Body of pancreas (tissue), 4 donors: ENCODE data around the gene GRK6. TPM values are rescaled to one million over a fixed set of nuclear protein-coding genes. Genes with fewer than 3 reads are reported as not detected.

Source experiments
- ATAC-seq: fragments of 150-250 bp; one replicate; pipeline ENCODE4 v1.9.1; 2016
- DNase-seq, 4 donors: peaks; one replicate each; pipeline ENCODE4 v3.0.0-alpha.2; 2019
- H3K27ac ChIP-seq, 4 donors: fragments of 200-600 bp; sonication (generic); 1 replicate in 3 of 4; 2 replicates in 1 of 4; pipeline versions ENCODE4 v1.5.1 to v1.6.1; 2016 to 2019; ENCODE audit warnings: mild to moderate bottlenecking in 1 of 4, mixed read lengths in 1 of 4, moderate library complexity in 1 of 4
- H3K27me3 ChIP-seq, 2 donors: fragments of 200-600 bp; sonication (generic); one replicate each; pipeline ENCODE4 v1.6.0; 2016; ENCODE audit warnings: mild to moderate bottlenecking in 1 of 2
- H3K36me3 ChIP-seq, 2 donors: fragments of 200-600 bp; sonication (generic); replicated peaks in 1 of 2; 2 replicates each; pipeline ENCODE4 v1.5.1; 2016; ENCODE audit warnings: low read depth in 2 of 2; ENCODE audit not compliant: insufficient read depth in 1 of 2
- H3K4me1 ChIP-seq: fragments of 200-600 bp; sonication (generic); one replicate; pipeline ENCODE4 v1.6.0; 2016
- H3K4me3 ChIP-seq, 2 donors: fragments of 200-600 bp; sonication (generic); 1 replicate in 1 of 2; 2 replicates in 1 of 2; pipeline ENCODE4 v1.5.1; 2016 to 2019
- H3K9me3 ChIP-seq, 3 donors: fragments of 200-600 bp; sonication (generic); 1 replicate in 2 of 3; 2 replicates in 1 of 3; pipeline ENCODE4 v1.5.1; 2016
- CTCF ChIP-seq, 7 experiments: fragments of 450-650 bp in 4 of 7; fragments of 200-600 bp in 3 of 7; sonication (generic) in 3 of 7; IDR thresholded peaks; one replicate each; pipeline ENCODE4 v1.5.1; 2016 to 2019; ENCODE audit warnings: antibody characterized with exemption in 7 of 7
- POLR2A ChIP-seq, 3 donors: fragments of 450-650 bp; IDR thresholded peaks; one replicate each; pipeline ENCODE4 v1.6.1; 2016; ENCODE audit warnings: antibody characterized with exemption in 3 of 3, mild to moderate bottlenecking in 2 of 3
- WGBS, 2 donors: methylation state at CpG; one replicate each; pipeline ENCODE4 v1.1.5; 2017; 5-methylcytosine and 5-hydroxymethylcytosine counted together
- intact Hi-C: fragments of 100-400 bp; cut with DNase I; formaldehyde crosslinking; loops from one replicate; pipeline ENCODE4 v1.15.1; 2023
- total RNA-seq, 2 donors: library from RNA; depleted of rRNA; stranded (reverse); fragments of >200 nt; gene quantifications; one replicate each; pipeline ENCODE4 v1.1.0, GENCODE V29; 2016

GRK6 gene
- total RNA-seq, 2 donors from 2014 or later, result 13.7 to 20.8 TPM

DNA sequence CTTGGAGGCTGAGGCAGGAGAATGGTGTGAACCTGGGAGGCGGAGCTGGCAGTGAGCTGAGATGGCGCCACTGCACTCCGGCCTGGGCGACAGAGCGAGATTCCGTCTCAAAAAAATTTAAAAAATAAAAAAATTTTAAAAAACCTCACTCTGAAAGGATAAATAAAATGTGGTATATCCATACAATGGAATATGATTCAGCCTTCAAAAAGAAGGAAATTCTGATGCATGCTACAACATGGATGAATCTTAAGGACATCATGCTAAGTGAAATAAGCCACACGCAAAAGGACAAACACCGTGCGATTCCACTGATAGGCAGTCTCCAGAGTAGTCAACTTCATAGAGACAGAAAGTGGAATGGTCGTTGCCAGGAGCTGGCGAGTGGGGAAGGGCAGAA is 38.6 kb downstream of the GRK6 start:
- ATAC-seq (no peak), DNase-seq (no peak)
- Histone ChIP-seq H3K4me3 (no peak overlapping the region), H3K4me1 (no peaks in the 10 kb centered on the region), H3K27ac (no peak overlapping the region), H3K9me3 (no peaks in the 10 kb centered on the region), H3K27me3 (no peaks in the 10 kb centered on the region), H3K36me3 (no peaks in the 10 kb centered on the region)
- 89 to 91% methylated on average over 11 of the region's 11 CpGs for WGBS, 2 donors
- TF ChIP-seq POLR2A (IDR thresholded peaks at IDR 0.05) (no peak), CTCF (IDR thresholded peaks at IDR 0.05) (no peak)
- intact Hi-C loops, result no loop called here

DNA sequence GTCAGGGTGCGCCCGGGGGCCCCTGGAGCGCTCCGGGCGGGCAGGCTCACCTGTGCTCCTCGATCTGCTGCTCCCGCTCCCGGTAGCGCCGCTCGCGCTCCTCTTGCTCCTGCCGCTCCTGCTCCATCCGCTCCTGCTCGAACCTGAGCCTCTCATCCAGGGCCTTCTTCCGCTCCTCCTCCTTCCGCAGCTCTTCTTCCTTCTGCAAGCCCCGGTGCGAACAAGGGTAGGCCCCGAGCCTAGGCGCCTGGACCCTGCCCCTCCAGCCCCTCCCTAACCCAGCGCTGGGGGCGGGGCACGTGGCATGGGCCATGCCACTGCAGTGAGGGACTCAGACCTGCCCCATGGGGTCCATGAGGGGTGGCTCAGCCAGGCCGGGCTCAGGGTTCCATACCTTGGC is 40.4 kb downstream of the GRK6 start:
- Histone ChIP-seq H3K27ac (no peak overlapping the region), H3K4me3 (no peak overlapping the region), H3K27me3 (no peaks in the 10 kb centered on the region), H3K36me3 (no peaks in the 10 kb centered on the region), H3K4me1 (peaks cover 6% of the 10 kb centered on the region), H3K9me3 (no peaks in the 10 kb centered on the region)
- DNase-seq, result no peak
- 94 to 95% methylated on average over 24 to 25 of the region's 25 CpGs for WGBS, 2 donors
- ATAC-seq, result no peak
- intact Hi-C loops, result no loop called here
- no peak for TF ChIP-seq CTCF (IDR thresholded peaks at IDR 0.05)
- no peak for TF ChIP-seq POLR2A (IDR thresholded peaks at IDR 0.05)

DNA sequence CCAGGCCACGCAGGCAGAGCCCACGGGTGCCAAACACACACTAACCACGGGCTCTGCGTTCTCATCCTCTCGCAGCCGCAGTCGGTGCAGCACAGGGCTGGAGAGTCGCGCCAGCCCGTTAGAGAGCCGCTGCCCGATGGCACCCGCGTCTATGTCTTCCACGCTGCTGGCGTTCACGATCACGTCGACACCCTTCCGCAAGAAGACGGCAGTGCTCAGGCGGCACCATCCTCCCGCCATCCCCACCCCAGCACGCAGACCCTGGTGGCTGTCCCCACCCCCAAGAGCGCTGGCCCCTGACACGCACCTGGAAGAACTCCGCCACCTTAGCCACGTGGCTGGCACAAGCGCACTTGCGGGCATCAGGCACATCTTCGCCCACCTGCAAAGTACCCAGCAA is 41.0 kb downstream of the GRK6 start:
- DNase-seq (no peak), ATAC-seq (no peak)
- Histone ChIP-seq H3K4me1 (peaks cover 12% of the 10 kb centered on the region), H3K27ac (no peak overlapping the region), H3K27me3 (no peaks in the 10 kb centered on the region), H3K36me3 (no peaks in the 10 kb centered on the region), H3K4me3 (no peak overlapping the region), H3K9me3 (no peaks in the 10 kb centered on the region)
- TF ChIP-seq POLR2A (IDR thresholded peaks at IDR 0.05), result no peak
- no peak for TF ChIP-seq CTCF (IDR thresholded peaks at IDR 0.05)
- intact Hi-C loops, result no loop called here
- WGBS, 2 donors, result 94 to 98% methylated on average over 20 to 31 of the region's 31 CpGs

DNA sequence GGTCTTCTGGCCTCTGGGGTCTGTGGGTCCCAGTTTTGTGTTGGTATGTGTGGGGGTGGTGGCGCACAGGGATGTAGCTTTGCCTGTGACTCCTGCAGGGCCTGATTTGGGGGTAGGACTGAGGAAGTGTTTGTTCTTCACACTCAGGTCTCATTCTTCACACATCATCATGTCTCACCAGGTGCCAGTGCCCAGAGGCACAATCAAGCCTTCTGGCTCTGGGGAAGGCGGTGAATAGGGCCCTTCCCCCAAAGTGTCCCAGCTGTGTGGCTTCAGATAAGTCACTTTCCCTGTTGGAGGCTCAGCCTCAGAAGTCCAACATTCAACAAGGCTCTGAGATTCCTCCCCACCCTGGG is 41.8 kb downstream of the GRK6 start:
- H3K9me3 ChIP-seq, result no peaks in the 10 kb centered on the region
- no peaks in the 10 kb centered on the region for H3K27me3 ChIP-seq
- ATAC-seq (no peak), DNase-seq (no peak)
- WGBS, 2 donors, result 92 to 100% methylated on average over 1 to 2 of the region's 2 CpGs
- H3K4me1 ChIP-seq, result peaks cover 17% of the 10 kb centered on the region
- H3K27ac ChIP-seq, result no peak overlapping the region
- TF ChIP-seq CTCF (IDR thresholded peaks at IDR 0.05) (no peak), POLR2A (IDR thresholded peaks at IDR 0.05) (no peak)
- H3K36me3 ChIP-seq, result no peaks in the 10 kb centered on the region
- intact Hi-C loops, result no loop called here
- no peak overlapping the region for H3K4me3 ChIP-seq

DNA sequence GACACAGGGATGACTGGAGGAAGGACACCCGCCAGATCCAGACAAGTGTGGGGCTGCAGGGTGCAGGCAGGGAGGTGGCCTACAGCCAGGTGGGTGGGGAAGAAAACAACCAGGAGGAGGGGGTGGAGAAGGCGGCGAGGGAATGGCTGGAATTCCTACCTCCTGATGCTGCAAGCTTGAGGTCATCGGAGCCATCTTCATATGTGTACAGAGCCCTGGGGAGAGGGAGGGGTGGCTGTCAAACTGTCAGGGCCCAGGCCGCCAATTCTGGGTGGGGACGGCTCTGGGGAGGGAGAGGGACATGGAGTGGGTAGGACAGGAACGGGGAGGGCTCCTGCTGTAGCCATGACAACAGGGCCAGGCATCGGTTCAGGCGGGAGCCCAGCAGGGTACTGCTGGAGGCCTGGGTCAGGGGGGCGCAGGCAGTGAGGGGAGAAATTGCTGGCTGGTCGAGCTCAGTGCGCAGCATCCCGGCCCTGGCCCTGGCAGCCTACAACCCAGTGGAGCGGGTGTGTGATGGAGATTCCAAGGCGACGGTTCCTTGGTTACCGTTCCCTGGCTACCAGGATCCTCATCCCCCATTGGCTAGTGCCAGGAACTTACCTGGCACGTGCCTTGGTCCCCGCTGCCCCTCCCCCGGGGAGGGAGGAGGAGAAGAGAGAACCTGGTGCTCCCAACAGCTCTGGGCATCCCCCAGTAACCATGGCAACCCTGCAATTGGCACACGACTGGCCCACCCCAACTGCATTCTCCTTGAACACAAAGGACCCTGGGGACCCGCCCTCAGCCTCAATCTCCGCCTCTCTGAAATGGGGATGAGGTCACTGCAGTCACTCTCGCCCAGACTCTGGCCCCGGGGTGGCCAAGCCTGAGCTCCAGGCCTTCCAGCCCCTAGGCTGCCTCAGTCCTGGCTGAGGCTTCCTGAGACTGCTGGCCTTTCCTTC is 42.5 kb downstream of the GRK6 start:
- H3K4me3 ChIP-seq, result no peak overlapping the region
- no peaks in the 10 kb centered on the region for H3K9me3 ChIP-seq
- no peaks in the 10 kb centered on the region for H3K27me3 ChIP-seq
- TF ChIP-seq POLR2A (IDR thresholded peaks at IDR 0.05), result no peak
- no peak for TF ChIP-seq CTCF (IDR thresholded peaks at IDR 0.05)
- no peak overlapping the region for H3K27ac ChIP-seq
- WGBS, 2 donors, result 80 to 86% methylated on average over 11 to 25 of the region's 25 CpGs
- ATAC-seq, result no peak
- no peak for DNase-seq
- intact Hi-C loops, result no loop called here
- H3K4me1 ChIP-seq, result peaks cover 17% of the 10 kb centered on the region
- H3K36me3 ChIP-seq, result no peaks in the 10 kb centered on the region
